ACC112 (cell line): ENCODE data around the gene NCDN.

Experiments
- H2AFZ ChIP-seq: fragments of 200-600 bp; sonication (generic); one replicate; pipeline ENCODE4 v1.6.0; 2017; ENCODE audit warnings: antibody characterized with exemption, low read length; ENCODE audit not compliant: unreplicated experiment
- H3K27ac ChIP-seq: fragments of 200-600 bp; sonication (generic); 2 replicates; pipeline ENCODE4 v1.5.1; 2014; ENCODE audit warnings: low read depth, mild to moderate bottlenecking, antibody characterized with exemption, low read length, moderate library complexity
- H3K27me3 ChIP-seq: fragments of 200-600 bp; sonication (generic); 2 replicates; pipeline ENCODE4 v1.6.1; 2014; ENCODE audit warnings: mild to moderate bottlenecking, antibody characterized with exemption, low read length, moderate library complexity, mixed read lengths; ENCODE audit not compliant: insufficient read depth
- H3K36me3 ChIP-seq: fragments of 200-600 bp; sonication (generic); 2 replicates; pipeline ENCODE4 v1.6.1; 2016; ENCODE audit warnings: mild to moderate bottlenecking, antibody characterized with exemption, low read length, moderate library complexity, mixed read lengths; ENCODE audit not compliant: insufficient read depth
- H3K4me1 ChIP-seq: fragments of 200-600 bp; sonication (generic); one replicate; pipeline ENCODE4 v1.6.1; 2016; ENCODE audit warnings: low read length, mixed read lengths; ENCODE audit not compliant: insufficient read depth, unreplicated experiment, control insufficient read depth
- H3K4me3 ChIP-seq: fragments of 200-600 bp; sonication (generic); 2 replicates; pipeline ENCODE4 v1.5.1; 2014; ENCODE audit warnings: mild to moderate bottlenecking, low read depth, low read length
- H3K79me2 ChIP-seq: fragments of 200-600 bp; sonication (generic); one replicate; pipeline ENCODE4 v1.6.0; 2016; ENCODE audit warnings: low read length; ENCODE audit not compliant: control insufficient read depth, unreplicated experiment, insufficient read depth

Gene NCDN

DNA sequence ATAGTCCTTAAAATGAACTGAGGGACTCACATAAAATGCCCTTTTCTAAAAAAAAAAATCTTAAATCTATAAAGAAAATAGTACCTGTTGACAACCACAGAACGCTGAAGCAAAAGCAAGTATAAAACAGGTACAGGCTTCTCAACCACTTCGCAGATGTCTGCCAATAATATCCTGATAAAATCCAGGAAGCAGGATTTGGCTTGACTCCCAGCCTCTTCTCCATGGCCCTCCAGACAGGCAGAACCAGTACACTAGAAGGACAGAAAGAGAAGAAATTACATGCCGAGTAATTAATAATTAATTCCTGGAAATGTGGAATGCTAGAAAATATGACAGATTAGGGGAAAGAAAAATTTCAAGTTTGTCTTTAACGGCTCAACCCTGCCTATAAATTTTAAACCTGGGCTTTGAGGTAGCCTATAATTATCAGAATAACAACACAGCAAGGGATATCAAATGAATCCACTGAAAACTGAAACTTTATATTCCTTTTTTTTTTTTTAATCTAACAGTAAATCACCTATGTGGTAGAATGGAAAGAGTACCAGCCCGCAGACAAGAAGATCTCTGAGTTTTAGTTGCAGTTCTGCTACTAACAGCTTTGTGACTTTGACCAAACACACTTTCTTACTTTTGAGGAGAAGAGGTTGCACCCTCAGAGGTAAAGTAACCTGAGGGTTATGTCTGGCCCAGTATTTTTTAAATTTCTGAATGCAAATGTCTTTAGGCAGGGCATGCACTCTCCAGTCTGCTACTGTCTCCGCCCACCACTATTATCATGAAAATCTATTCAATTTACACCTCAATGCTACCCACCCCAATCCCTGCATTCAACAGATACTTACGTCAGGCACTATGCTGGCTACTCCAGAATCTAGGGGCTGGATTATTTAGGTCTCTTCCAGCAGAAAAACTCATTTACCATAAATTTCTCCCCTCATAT lies 3.1 kb upstream of the NCDN start:
- Histone ChIP-seq H3K4me3 (peak overlapping the region; percentile 94), H3K79me2 (peaks cover 37% of the 10 kb centered on the region), H3K27me3 (no peaks in the 10 kb centered on the region), H2AFZ (no peak overlapping the region), H3K36me3 (peaks cover 11% of the 10 kb centered on the region), H3K4me1 (peaks cover 36% of the 10 kb centered on the region), H3K27ac (peak overlapping the region; percentile 77)

DNA sequence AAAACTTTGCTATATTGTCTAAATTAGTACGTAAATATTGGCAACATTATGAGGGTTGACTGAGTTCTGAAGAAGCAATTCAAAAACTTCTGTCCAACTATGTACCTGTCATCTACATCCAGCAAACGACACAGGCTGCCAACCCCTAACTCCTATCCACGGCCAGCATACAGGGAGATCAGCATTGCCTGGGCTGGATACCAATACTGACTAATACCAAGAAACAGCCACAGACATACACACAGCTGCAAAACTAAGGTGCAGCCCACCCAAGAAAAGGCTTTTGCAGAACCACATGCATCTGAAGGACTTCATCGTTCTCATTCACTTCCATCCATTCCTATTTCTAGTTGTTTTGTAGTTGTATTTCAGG lies 2.4 kb upstream of the NCDN start:
- no peaks in the 10 kb centered on the region for H3K27me3 ChIP-seq
- peaks cover 36% of the 10 kb centered on the region for H3K4me1 ChIP-seq
- peak overlapping the region; percentile 77 for H3K27ac ChIP-seq
- H3K4me3 ChIP-seq, result peak overlapping the region; percentile 94
- no peak overlapping the region for H2AFZ ChIP-seq
- H3K36me3 ChIP-seq, result peaks cover 8% of the 10 kb centered on the region; the same call in 1 of the 2 replicates
- peaks cover 35% of the 10 kb centered on the region for H3K79me2 ChIP-seq

DNA sequence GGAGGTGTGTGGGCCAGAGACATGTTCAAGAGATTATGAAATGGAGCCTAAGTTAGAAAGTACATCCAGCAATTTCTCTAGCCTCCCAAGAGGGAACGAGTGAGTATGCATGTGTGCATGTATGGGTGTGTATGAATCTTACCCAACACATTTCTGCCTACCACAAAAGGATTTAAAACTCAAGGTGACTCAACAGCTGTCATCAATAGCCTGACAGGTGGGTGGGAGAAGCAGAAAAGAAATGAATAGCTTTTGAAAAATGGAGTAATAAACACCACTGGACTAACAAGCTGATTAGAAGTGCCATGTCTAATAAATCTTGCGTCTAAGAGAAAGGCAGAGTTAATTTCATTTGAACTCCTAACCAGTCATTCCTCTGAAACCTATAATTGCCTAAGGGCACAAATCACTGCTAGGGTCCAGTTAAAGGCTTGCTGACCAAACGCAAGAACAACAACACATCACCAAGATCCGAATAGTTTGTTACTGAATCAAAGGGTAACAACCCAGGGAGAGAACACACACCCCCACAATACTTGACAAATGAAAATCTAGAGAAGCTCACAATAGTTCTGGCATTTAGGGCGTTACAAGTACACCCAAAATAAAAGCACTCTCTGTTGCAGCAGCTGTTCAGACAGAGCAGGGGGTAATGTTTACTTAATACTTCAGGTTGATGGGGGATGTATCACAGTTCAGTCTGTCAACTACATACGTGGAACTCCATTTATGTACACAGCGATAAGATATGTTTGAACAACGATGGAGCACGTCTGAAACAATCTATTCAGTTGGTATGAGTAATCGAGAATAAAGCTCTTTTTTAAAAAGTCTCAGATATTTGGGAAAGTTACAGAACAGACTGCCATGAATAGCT lies 1.8 kb upstream of the NCDN start:
- H3K27ac ChIP-seq, result peak overlapping the region; percentile 77
- H3K79me2 ChIP-seq, result peaks cover 40% of the 10 kb centered on the region
- H3K36me3 ChIP-seq, result peaks cover 8% of the 10 kb centered on the region; the same call in 1 of the 2 replicates
- peak overlapping the region; percentile 94 for H3K4me3 ChIP-seq
- peaks cover 36% of the 10 kb centered on the region for H3K4me1 ChIP-seq
- no peak overlapping the region for H2AFZ ChIP-seq
- no peaks in the 10 kb centered on the region for H3K27me3 ChIP-seq

DNA sequence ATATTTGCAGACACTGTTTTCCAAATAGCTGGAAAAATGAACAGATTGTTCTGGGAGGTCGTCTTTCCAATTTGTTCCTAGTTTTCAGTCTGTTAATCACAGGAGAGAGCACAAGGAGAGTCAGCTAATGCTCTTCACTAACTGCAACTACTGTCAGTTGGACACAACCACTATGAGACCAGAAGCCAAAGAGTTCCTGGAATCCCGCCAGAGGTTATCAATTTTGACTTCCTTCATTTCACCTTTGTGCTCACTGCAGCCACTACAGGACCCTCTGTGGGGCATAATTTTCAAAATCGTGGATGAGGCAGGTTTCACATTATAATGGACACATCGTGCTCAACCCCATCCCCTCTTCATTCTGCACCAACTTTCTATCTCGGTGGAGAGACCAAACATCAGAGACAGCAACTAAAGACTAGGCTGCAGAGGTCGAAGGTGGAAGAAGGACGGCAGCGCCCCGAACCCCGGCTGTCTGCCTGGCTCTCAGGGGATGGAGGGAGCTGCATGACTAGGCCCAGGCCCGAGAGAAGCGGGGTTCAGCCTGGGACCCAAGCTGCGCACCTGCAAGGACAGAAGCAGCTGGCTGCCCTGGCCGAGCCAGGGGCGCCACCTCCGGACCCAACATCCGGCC lies 998 bp upstream of the NCDN start:
- Histone ChIP-seq H2AFZ (peak overlapping the region; percentile 60), H3K36me3 (peaks cover 7% of the 10 kb centered on the region; the same call in 1 of the 2 replicates), H3K27ac (peak overlapping the region; percentile 77), H3K4me1 (peaks cover 39% of the 10 kb centered on the region), H3K27me3 (no peaks in the 10 kb centered on the region), H3K4me3 (peak overlapping the region; percentile 94), H3K79me2 (peaks cover 40% of the 10 kb centered on the region)

DNA sequence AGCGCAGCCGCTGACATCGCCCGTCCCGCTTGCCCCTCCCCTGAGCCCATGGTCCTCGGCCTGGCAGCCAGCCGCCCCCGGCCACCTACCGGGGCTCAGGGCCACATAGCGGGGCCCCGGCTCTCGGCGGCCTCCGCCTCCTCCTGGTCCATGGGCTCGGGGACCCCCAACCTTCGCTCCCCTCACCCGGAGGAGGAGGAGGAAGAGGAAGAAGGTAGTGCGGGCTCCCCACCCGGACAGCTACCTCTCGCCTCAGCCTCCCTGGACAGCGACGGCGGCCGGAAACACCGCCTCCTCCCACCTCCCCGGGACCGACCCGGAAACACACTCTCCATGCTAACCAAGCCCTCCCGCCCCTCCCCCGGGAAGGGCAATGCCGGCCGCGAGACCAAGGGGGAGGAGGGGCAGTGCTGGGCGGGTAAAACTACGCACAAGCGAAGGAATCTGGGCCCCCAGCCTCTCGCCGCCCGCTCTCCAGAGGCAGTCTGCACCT lies 435 bp upstream of the NCDN start, which contains the start of gene KIAA0319L:
TSS of gene KIAA0319L (minus strand) at position 286 of the 493 bp plus-strand sequence. CDS start 2,912 bp downstream, outside the sequence.
- Histone ChIP-seq H3K27ac (peak within 1 kb of the TSS; percentile 77), H3K36me3 (peaks cover 4% of the 10 kb centered on the region; the same call in 1 of the 2 replicates), H2AFZ (peak within 1 kb of the TSS; percentile 60), H3K79me2 (peaks cover 40% of the 10 kb centered on the region), H3K4me1 (peaks cover 39% of the 10 kb centered on the region), H3K4me3 (peak within 1 kb of the TSS; percentile 94), H3K27me3 (no peaks in the 10 kb centered on the region)

DNA sequence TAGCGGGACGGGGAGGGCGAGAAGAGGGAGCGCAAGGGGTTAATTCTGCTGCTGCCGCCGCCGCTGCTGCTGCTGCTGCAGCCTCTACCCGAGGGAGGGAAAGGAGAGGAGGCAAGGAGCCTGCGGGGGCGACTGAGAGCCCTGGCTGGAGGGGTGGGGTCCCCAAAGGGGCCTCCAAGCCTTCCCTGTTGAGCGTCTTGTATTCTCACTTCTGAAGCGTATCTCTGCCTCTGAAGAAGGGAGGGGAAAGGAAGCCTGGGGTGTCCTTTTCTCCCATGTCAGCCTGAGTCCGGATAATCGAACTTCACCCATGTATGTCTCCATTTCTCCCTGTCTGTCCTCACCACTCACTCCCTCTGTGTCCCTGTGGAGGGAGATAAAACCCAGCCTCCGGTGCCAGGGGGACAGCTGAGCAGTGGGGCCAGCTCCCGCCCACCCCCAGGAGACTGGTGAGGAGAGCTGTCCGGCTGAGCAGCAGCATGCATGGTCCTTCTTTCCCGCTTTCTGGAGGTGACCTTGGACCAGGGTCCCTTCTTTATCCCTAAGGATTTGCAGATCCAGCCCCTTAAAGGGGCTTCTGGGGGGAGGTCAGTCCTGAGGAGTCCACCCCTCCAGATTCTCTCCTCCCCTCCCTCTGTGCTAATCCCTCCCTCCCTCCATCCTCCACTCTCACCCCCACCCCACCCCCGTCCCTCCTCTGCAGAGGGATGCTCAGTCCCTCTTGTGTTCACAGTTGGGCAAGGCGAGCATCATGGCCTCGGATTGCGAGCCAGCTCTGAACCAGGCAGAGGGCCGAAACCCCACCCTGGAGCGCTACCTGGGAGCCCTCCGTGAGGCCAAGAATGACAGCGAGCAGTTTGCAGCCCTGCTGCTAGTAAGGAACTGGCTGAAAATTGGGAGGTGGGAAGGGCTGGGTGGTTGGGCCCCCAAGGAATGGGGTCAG lies 1.0 kb downstream of the NCDN start:
- Histone ChIP-seq H3K27me3 (no peaks in the 10 kb centered on the region), H3K79me2 (peaks cover 35% of the 10 kb centered on the region), H3K4me3 (peak overlapping the region; percentile 94), H3K36me3 (no peaks in the 10 kb centered on the region; the same call in 1 of the 2 replicates), H3K4me1 (peaks cover 38% of the 10 kb centered on the region), H3K27ac (no peak overlapping the region), H2AFZ (no peak overlapping the region)

DNA sequence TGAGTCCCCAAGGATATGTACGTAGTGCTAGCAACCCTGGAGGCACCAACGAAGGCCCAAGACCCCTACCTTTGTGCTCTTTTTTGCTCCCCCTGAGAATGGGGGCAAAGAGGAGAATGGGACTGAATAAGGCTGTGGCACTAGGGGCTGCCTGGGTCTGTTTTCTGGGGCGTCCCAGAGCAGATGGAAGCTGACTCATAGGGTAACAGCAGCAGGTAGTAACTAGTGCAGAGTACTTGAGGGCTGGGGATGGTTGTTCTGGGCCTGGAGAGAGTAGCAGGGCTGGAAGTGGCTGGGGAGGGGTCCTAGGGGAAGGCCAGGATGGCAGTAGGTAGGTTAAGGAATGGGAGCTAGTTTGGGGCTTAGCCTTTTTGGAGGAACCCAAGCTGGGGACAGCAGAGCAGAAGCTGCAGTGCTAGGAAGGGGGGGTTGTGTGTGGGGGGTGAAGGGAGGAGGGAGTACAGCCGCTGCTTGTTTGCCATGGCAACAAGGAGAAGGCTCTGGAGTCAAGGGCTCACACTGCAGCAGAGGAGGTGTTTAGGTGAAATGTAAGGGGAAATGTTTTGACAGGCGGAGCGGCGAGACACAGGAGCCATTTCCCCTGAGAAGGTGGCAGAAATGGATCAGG lies 1.8 kb downstream of the NCDN start:
- H3K4me3 ChIP-seq, result peak overlapping the region; percentile 94
- no peaks in the 10 kb centered on the region; the same call in 1 of the 2 replicates for H3K36me3 ChIP-seq
- H3K27me3 ChIP-seq, result no peaks in the 10 kb centered on the region
- no peak overlapping the region for H2AFZ ChIP-seq
- H3K79me2 ChIP-seq, result peaks cover 31% of the 10 kb centered on the region
- no peak overlapping the region for H3K27ac ChIP-seq
- peaks cover 32% of the 10 kb centered on the region for H3K4me1 ChIP-seq

DNA sequence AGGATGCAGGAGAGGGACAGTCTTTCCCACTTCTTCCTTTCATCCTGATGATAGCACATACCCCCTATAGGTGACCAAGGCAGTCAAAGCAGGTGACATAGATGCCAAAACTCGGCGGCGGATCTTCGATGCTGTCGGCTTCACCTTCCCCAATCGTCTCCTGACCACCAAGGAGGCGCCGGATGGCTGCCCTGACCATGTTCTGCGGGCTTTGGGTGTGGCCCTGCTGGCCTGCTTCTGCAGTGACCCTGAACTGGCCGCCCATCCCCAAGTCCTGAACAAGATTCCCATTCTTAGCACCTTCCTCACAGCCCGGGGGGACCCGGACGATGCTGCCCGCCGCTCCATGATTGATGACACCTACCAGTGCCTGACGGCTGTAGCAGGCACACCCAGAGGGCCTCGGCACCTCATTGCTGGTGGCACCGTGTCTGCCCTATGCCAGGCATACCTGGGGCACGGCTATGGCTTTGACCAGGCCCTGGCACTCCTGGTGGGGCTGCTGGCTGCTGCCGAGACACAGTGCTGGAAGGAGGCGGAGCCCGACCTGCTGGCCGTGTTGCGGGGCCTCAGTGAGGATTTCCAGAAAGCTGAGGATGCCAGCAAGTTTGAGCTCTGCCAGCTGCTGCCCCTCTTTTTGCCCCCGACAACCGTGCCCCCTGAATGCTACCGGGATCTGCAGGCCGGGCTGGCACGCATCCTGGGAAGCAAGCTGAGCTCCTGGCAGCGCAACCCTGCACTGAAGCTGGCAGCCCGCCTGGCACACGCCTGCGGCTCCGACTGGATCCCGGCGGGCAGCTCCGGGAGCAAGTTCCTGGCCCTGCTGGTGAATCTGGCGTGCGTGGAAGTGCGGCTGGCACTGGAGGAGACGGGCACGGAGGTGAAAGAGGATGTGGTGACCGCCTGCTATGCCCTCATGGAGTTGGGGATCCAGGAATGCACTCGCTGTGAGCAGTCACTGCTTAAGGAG lies 2.9 kb downstream of the NCDN start:
- H2AFZ ChIP-seq, result no peak overlapping the region
- H3K27ac ChIP-seq, result no peak overlapping the region
- H3K27me3 ChIP-seq, result no peaks in the 10 kb centered on the region
- peaks cover 21% of the 10 kb centered on the region for H3K4me1 ChIP-seq
- no peak overlapping the region for H3K4me3 ChIP-seq
- H3K79me2 ChIP-seq, result peaks cover 21% of the 10 kb centered on the region
- H3K36me3 ChIP-seq, result no peaks in the 10 kb centered on the region; the same call in 1 of the 2 replicates
